Measurements from ENCODE around the gene GRIK2.

GRIK2 gene

DNA sequence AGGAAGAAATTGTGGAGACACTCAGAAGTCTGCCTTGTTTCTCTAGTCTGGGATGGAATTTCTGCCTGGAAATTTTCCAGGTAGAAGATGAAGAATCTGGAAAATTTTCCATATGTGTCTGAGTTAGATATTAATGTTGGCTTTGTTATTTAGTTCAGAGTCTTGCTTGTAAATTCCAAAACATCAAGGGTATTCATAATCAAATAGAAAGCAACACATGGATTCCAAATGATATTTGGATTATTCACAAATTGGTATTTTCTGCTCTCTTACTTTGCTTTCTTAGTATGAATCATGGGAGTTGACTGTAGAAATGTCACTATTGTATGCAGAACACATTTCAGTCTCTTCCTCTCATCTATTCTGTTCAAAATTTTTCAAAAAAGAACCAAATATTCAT, 116.0 kb downstream of the GRIK2 start:
- FAIRE-seq (peak; percentile 64), DNase-seq (ENCODE audit: insufficient read length, low spot score) (no peak)
- TF ChIP-seq, protein P1, sequence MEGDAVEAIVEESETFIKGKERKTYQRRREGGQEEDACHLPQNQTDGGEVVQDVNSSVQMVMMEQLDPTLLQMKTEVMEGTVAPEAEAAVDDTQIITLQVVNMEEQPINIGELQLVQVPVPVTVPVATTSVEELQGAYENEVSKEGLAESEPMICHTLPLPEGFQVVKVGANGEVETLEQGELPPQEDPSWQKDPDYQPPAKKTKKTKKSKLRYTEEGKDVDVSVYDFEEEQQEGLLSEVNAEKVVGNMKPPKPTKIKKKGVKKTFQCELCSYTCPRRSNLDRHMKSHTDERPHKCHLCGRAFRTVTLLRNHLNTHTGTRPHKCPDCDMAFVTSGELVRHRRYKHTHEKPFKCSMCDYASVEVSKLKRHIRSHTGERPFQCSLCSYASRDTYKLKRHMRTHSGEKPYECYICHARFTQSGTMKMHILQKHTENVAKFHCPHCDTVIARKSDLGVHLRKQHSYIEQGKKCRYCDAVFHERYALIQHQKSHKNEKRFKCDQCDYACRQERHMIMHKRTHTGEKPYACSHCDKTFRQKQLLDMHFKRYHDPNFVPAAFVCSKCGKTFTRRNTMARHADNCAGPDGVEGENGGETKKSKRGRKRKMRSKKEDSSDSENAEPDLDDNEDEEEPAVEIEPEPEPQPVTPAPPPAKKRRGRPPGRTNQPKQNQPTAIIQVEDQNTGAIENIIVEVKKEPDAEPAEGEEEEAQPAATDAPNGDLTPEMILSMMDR (IDR thresholded peaks at IDR 0.05; ENCODE audit: insufficient read depth, missing control alignments) = no peak

DNA sequence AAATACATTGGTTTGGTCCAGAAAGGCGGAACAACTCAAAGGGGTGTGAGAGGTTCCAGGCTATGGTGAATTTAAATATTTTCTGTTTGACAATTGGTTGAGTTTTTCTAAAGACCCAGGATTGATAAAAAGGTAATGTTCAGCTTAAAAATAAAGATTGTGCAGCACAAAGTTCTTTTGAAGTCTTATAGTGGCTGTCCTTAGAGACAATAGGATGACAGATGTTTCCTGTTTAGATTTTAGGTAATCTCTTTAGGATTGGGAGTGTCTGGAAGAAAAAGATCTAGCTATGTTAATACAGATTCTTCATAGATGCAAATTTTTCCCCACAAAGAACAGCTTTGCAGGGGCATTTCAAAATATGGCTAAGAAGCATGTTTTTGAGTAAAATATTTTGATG, 119.7 kb downstream of the GRIK2 start:
- TF ChIP-seq, protein P1 (IDR thresholded peaks at IDR 0.05; ENCODE audit: insufficient read depth, missing control alignments) = no peak
- peak; percentile 74 for FAIRE-seq
- DNase-seq (ENCODE audit: insufficient read length, low spot score) = no peak

DNA sequence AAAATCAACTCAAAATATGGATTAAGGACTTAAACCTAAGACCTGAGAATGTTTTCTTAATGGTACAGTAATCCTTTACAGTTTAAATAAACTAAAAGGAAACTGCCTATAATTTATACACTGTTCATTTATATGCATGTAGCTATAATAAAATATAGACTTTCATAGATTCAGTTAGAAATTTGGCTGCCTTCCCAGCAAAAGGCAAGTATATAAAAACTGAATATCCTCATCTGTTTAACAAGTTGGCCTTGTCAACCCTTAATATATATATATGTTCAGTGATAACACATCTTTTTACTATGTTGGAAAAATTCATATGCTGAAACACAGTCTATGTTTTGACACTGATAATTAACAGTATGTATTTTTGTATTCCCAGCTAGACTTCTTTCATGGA, 123.1 kb downstream of the GRIK2 start:
- TF ChIP-seq, protein P1 (IDR thresholded peaks at IDR 0.05; ENCODE audit: insufficient read depth, missing control alignments) = no peak
- no peak for DNase-seq (ENCODE audit: insufficient read length, low spot score)
- no peak for FAIRE-seq

DNA sequence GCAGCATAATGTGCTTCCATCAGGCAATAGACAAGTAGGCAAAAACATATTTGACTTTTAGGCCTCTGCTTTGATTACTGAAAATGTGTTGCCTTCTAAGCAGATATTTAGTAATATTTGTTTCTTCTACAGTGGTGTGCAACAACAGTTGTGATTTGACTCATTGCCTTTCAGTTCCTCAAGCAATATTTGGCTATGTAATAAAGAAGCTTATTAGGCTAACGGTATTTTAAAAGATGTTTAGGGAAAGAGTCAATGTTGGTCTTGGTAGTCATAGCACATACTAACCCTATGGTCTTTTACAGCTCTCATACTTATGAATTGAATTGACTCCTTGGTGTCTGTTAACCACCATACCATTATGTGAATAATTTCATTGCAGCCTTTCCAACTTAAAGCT, 124.1 kb downstream of the GRIK2 start:
- FAIRE-seq (no peak), DNase-seq (ENCODE audit: insufficient read length, low spot score) (no peak)
- TF ChIP-seq, protein P1 (IDR thresholded peaks at IDR 0.05; ENCODE audit: insufficient read depth, missing control alignments) = no peak

DNA sequence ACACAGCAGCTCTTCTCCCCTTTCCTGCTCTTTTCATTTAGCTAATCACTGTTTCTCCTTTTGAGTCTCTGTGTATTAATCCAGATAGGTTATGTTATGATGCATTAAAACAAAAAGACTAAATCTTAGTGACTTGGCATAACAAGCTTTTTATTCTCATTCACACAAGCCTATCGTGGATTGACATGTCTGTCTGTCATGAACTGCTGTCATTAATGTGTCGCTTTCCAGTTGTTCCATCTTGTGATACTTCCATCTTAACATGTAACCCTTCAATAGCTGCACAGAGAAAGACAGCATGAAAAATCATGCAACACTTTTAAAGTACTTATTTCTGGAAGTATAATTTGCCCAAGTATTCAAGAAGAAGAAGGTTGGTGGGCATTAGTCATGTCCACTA, 128.7 kb downstream of the GRIK2 start:
- TF ChIP-seq, protein P1 (IDR thresholded peaks at IDR 0.05; ENCODE audit: insufficient read depth, missing control alignments) = no peak
- DNase-seq (ENCODE audit: insufficient read length, low spot score) (no peak), FAIRE-seq (no peak)

DNA sequence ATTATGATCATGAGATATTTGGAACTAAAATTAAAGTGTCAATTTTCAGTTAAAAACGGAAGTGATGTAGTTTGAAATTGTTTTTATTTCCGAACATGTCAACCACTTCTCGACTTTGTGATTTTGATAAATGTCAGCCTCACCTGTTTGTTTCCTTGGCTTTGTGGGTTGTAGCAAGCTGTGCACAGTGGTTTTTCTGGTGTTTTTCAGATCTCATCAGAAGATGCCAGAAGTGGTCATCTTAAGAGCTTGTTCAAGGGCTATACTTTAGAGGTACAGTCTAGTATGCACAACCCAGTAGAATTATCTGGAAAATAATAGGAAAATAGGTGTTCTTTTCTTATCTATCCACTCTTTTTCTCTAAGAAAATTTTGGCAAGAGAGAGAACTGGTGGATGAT, 134.0 kb downstream of the GRIK2 start:
- no peak for DNase-seq (ENCODE audit: insufficient read length, low spot score)
- no peak for FAIRE-seq

DNA sequence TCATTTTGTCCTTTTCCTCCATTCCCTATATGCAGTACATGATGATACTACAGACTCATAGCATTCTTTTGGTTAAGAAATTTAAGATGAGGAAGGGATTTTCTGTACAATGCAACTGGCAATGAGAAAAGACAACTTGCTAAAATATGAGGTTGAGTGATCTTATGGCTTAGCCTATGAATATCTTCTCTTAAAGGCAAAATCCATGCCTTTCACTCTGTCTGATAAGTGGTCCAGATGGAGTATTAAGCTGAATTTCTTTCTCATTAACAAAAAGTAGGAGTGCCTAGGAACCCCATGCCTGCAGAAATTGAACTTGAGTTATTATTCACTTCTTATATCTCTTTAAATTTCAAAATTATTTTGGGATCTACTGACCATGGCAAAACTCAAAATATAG, 135.3 kb downstream of the GRIK2 start:
- no peak for FAIRE-seq
- TF ChIP-seq, protein P1 (IDR thresholded peaks at IDR 0.05; ENCODE audit: insufficient read depth, missing control alignments) = no peak
- DNase-seq (ENCODE audit: insufficient read length, low spot score) = no peak

More for the DNA sequence above, 134.0 kb downstream of the GRIK2 start:
- TF ChIP-seq, protein P1 (IDR thresholded peaks at IDR 0.05; ENCODE audit: insufficient read depth, missing control alignments) = no peak

Data from D721Med (cell line).